ENCODE measurements around the gene FNBP1L. TPM values are rescaled to one million over a fixed set of nuclear protein-coding genes. Genes with fewer than 3 reads are reported as not detected.

Gene FNBP1L
- total and polyA plus RNA-seq, 9 of the 15 experiments (the other 6 are each of a cell fraction or from before 2014, with no cell fraction given), result 1.4 to 6.9 (median 5.9) TPM

GRCh38 chr1:93503163-93503562 is 55.2 kb downstream of the FNBP1L start (continued):
- TF ChIP-seq IRF1 (CRISPR knock-in tag; IDR thresholded peaks at IDR 0.05; ENCODE audit: borderline replicate concordance), result no peak
- TF ChIP-seq CBX3 (IDR thresholded peaks at IDR 0.05; ENCODE audit: borderline replicate concordance in 1 of 2, low read length in 2 of 2), result no peak
- no peak for TF ChIP-seq BRF2 (IDR thresholded peaks at IDR 0.05; ENCODE audit: borderline replicate concordance, insufficient read depth, insufficient read length)
- TF ChIP-seq KDM1A (IDR thresholded peaks at IDR 0.05), result no peak
- TF ChIP-seq ZNF830 (CRISPR knock-in tag; IDR thresholded peaks at IDR 0.05), result no peak
- TF ChIP-seq DACH1 (IDR thresholded peaks at IDR 0.05; ENCODE audit: partially characterized antibody), result no peak
- no peak for TF ChIP-seq ZNF140 (CRISPR knock-in tag; IDR thresholded peaks at IDR 0.05)
- TF ChIP-seq ZNF282 (CRISPR knock-in tag; IDR thresholded peaks at IDR 0.05), result no peak
- TF ChIP-seq CHAMP1 (IDR thresholded peaks at IDR 0.05), result peak; percentile 82
- TF ChIP-seq EHMT2 (IDR thresholded peaks at IDR 0.05), result no peak
- no peak for TF ChIP-seq TAF15 (IDR thresholded peaks at IDR 0.05; ENCODE audit: low read depth, low read length)
- 0 out of 2 replicates have a peak, but pooled peaks have one; percentile 22 for TF ChIP-seq FOXM1 (IDR thresholded peaks at IDR 0.05; ENCODE audit: low read depth)
- no peak for TF ChIP-seq FOXM1 (CRISPR knock-in tag; IDR thresholded peaks at IDR 0.05; ENCODE audit: low read depth)
- no peak for TF ChIP-seq BMI1 (IDR thresholded peaks at IDR 0.05; ENCODE audit: low read length)
- no peak for TF ChIP-seq THAP7 (CRISPR knock-in tag; IDR thresholded peaks at IDR 0.05)
- peak in 1 of 2 experiments; percentile 38 for TF ChIP-seq AFF1 (IDR thresholded peaks at IDR 0.05; ENCODE audit: low read depth in 1 of 2, partially characterized antibody in 2 of 2)
